UCSD-AML1 (cell line): ENCODE measurements around the gene CD151.

Experiments
- DNase-seq: peaks from one replicate; lab custom pipeline; 2025; ENCODE audit not compliant: unreplicated experiment; lab: John Stamatoyannopoulos, UW

CD151 gene

DNA sequence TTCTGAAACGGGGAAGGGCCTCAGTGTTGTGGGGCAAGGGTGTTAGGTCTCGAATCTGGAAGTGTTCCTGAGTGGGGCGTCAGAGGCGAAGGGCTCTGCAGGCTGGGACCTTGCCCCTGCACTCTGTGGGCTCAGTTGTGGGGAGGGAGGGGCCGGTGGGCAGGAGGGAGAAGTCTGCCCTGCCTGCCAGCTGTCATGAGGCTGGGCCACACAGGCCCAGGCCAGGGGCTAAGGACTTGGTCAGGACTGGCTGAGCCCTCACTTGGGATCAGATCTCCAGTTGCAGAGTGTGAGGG, 4.9 kb upstream of the CD151 start, which contains the start of gene CRACR2B:
TSS of gene CRACR2B (plus strand) at position 23 of the 296 bp plus-strand sequence. CDS start 689 bp downstream, outside the sequence.
- no peak for DNase-seq

- DNase-seq = no peak
Observed at GRCh38 chr11:828506-829175, 4.1 kb upstream of the CD151 start.

DNA sequence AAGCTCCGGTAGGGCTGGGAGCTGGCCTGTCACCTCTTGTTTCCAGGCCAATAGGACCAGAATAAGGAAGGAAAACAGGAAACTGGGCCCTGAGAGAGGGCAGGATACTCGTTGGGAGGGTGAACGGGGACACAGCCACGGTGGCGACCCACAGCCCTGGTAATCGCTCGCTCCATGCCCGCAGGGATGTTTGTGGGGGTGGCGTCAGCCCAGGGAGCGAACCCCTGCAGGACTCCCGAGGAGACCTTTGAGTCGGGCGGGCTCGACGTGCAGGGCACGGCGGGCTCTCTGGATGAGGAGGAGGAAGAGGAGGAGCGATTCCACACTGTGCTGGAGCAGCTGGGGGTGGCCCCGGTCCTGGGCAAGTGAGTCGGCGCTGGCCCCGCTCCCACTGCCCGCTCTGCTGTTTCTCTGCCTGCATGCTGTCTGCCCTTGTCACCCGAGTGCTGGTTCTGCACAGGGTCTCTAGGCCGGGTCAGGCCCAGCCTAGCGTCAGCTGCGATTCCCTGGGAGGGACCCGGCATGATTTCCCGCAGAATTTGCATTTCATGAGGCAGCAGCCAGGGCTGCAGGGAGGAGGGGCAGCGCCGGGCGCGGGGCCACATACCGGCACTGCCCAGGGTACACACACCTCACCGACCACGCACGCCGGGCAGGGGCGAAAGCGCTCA, 3.4 kb upstream of the CD151 start:
- DNase-seq = peak; percentile 68

GRCh38 chr11:829847-830294, 2.9 kb upstream of the CD151 start:
- no peak for DNase-seq

GRCh38 chr11:830295-831117, 2.2 kb upstream of the CD151 start:
- DNase-seq = no peak

DNA sequence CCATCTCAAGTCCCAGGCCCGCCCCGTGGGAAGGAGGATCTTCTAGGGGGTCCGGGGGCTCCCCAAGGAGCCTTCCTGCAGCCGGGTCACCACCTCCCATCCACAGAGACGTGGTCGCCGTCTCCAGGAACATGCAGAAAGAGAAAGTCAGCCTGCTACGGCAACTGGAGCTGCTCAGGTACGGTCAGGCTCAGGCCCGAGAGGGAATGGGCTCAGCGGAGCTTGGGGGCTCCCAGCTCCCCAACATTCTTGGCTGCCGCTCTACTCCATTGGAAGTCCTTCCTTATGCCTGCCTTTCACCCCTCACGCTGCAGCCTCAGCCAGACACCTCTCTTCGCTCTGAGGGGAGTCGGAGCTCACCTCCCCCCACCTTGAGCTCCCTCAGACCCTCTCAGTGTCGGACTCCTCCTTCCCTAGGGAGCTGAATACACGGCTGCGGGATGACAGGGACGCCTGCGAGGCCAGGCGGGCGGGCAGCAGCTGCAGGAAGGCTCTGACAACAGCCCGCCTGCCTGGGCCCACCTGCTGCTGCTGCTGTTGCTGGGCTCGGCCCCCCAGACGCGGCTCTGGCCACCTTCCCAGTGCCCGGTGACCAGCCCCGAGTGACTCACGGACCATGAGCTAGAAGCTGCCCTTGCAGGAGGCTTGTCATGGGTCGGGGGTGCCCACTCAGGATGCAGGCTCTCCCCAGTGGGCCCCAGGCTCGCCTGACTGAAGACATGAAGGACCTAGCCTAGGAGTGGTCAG, 1.5 kb upstream of the CD151 start:
- no peak for DNase-seq

- no peak for DNase-seq
Observed at GRCh38 chr11:831961-832528, 707 bp upstream of the CD151 start.

- DNase-seq = peak; percentile 66
Observed at GRCh38 chr11:833114-833791, 501 bp downstream of the CD151 start.

- DNase-seq = no peak
Observed at GRCh38 chr11:833849-834311, 1.1 kb downstream of the CD151 start.

DNA sequence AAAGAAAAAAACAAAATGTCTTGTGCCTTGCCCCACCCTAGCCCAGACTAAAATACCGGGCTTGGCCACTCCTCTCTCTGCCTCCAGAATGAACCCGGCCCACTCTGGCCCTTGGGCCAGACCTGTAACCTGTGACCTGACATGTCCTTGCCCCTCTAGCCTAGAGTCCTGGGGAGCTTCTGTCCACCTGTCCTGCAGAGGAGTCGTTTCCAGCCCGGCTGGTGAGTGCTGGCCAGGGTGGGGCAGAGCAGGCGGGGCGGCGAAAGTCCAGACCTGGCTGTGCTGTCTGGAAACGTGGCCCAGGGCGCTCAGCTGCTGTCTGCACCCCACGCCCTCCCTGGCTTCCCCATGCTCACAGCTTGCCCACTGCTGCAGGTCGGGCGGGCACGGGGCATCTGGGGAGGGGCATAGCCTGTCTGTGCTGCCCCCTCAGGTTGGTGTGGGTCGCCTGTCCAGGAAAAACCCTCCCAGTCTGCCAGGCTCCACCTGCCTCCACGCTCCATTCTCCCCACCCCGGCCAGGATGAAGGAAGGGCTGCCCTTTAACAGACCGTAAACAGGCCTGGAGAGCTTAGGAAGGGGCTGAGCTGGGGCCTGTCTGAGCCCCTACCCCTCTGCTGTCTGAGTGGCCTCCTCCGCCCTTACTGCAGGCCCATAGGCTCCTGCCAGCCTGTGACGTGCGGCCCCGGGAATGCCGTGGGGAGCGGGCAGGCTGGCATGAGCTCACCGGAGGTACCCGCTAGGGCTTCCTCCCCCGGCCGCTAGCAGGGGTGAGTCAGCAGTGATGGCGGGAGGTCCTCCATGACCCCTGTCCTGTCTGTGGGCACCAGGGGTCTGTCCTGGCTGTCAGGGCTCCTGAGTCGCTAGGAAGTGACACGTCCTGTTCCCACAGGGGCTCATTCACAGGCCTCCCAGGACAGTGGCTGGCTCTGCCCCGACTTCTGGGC, 1.9 kb downstream of the CD151 start:
- peak; percentile 38 for DNase-seq

- no peak for DNase-seq
Observed at GRCh38 chr11:836274-836673, 3.5 kb downstream of the CD151 start.

DNA sequence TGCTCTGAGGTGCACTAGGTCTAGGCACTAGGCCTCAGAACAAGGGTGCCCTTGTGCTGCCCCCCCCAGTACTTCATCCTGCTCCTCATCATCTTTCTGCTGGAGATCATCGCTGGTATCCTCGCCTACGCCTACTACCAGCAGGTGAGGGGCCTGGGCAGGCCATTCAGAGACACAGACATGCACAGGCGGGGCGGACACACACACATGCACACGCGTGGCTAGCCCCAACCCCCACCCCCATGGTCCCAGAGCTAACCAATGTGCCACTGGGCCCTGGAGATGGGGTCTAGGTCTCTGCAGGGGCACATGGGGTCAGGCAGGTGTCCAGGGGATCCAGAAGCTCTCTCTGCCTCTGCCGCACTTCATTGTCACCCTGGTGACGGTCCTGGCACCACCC, 3.9 kb downstream of the CD151 start:
- no peak for DNase-seq

- peak; percentile 28 for DNase-seq
Observed at GRCh38 chr11:837189-837989, 4.6 kb downstream of the CD151 start.

- no peak for DNase-seq
Observed at GRCh38 chr11:837990-838307, 5.2 kb downstream of the CD151 start.

DNA sequence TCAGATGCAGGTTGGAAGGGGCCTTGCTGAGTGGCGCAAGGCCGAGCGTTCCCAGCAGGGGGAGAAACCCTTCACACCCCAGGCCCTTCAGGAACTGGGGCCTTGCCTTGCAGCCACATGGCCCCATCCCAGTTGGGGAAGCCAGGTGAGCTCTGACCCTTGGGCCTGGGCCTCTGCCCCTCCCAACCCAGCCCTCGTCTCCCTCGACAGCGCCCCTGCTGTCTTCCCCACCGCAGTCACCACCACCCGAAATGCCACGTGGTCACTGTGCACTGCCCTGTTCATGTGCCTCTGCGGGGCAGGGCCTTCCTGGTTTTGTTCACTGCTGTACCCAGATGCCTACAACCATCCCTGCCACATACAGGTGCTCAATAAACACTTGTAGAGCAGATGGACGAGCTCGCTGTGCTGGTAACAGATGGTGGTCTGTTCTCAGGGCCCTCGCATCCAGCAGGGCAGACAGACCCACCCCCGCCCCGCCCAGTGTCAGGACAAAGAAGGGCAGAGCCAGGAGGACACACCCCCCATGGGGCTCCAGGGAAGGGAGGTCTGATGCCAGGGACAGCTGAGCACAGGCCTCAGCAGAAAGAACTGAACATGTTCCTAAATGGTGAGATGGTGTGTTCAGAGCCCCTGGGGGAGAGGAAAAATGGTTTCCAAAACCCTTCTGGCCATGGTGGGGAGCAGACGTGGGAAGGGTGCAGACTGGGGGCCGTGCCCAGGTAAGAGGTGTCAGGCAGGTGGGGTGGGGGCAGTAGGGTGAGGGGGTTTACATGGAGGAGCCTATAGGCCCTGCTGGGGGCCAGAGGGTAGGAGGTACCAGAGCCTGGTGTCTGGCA, 5.9 kb downstream of the CD151 start:
- peak; percentile 23 for DNase-seq

- no peak for DNase-seq
Observed at GRCh38 chr11:839280-839623, 6.5 kb downstream of the CD151 start.

- DNase-seq = no peak
Observed at GRCh38 chr11:839875-840617, 7.3 kb downstream of the CD151 start.
